ENCODE data around the gene KRT16. TPM values are rescaled to one million over a fixed set of nuclear protein-coding genes. Genes with fewer than 3 reads are reported as not detected.
"Not testable (repeated sequence)": the region's sequence is repeated elsewhere in the genome, so short reads cannot be mapped to it uniquely, and the experiment has no call there.

KRT16 gene
- total RNA-seq, 1 experiment from 2014 or later: not detected

DNA sequence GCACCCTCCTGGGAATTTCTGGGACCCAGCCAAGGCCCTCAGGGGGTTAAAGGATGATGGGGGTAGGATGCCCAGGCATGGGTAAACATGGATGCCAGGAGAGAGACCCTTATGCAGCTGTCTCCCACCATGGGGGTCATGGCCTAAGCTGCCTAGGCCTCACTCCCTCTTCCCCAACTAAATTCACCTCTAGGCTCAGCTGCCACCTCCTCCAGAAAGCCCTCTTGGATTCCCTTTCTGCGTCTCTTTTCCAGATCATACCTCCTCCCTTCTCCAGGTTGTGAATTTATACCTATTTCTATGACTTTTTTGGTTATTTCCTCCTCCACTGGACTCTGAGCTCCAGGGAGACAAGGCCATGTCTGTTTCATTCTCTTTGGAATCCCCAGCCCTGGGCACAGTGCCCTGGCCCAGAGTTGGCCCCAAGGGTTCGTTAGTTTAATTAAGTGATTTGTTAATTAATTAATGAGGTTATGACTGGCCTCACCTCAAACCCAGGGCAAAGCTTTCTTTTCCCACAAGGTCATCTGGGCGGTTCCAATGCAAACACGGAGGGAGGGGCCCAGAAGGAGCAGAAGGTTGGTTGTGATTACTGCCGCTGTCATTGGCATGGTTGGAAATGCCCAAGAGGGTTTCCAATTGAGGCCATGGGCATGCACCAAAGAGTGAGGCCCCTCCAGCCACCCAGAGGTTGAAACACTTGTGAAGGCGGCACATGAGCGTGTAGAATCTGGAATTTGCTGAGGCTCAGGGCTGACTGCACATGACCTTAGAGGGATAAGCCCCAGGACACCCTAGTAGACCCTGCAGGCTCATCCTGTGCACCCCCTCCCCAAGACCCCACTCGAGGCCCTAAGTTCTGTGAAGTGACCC lies 18.7 kb upstream of the KRT16 start:
- Histone ChIP-seq H3K4me2 (ENCODE audit: low read depth, low read length, poor library complexity, severe bottlenecking) (no peak overlapping the region), H3K9me3 (ENCODE audit: low read length) (no peaks in the 10 kb centered on the region), H3K27me3 (ENCODE audit: low read length) (no peaks in the 10 kb centered on the region), H3K4me1 (ENCODE audit: low read length) (peaks cover 18% of the 10 kb centered on the region), H3K9me2 (replicated peaks; ENCODE audit: insufficient read depth, low read length) (no peaks in the 10 kb centered on the region), H4K20me1 (ENCODE audit: insufficient read depth, low read depth, low read length) (no peaks in the 10 kb centered on the region), H2AFZ (ENCODE audit: low read length) (no peak overlapping the region), H3K27ac (ENCODE audit: low read length) (no peak overlapping the region), H3K79me2 (ENCODE audit: low read length) (no peaks in the 10 kb centered on the region), H3K36me3 (ENCODE audit: insufficient read depth, low read length) (no peaks in the 10 kb centered on the region), H3K9ac (ENCODE audit: low read length) (no peak overlapping the region), H3K4me3 (ENCODE audit: low read length) (no peak overlapping the region)
- peak; percentile 64 for DNase-seq

GRCh38 chr17:41629826-41630670 lies 17.5 kb upstream of the KRT16 start:
- H2AFZ ChIP-seq (ENCODE audit: low read length): no peak overlapping the region
- H3K27me3 ChIP-seq (ENCODE audit: low read length): no peaks in the 10 kb centered on the region
- peaks cover 18% of the 10 kb centered on the region for H3K4me1 ChIP-seq (ENCODE audit: low read length)
- no peak overlapping the region for H3K4me3 ChIP-seq (ENCODE audit: low read length)
- no peak overlapping the region for H3K27ac ChIP-seq (ENCODE audit: low read length)
- no peaks in the 10 kb centered on the region for H3K9me2 ChIP-seq (replicated peaks; ENCODE audit: insufficient read depth, low read length)
- H4K20me1 ChIP-seq (ENCODE audit: insufficient read depth, low read depth, low read length): no peaks in the 10 kb centered on the region
- H3K9me3 ChIP-seq (ENCODE audit: low read length): no peaks in the 10 kb centered on the region
- H3K4me2 ChIP-seq (ENCODE audit: low read depth, low read length, poor library complexity, severe bottlenecking): no peak overlapping the region
- DNase-seq: no peak
- H3K9ac ChIP-seq (ENCODE audit: low read length): no peak overlapping the region
- H3K36me3 ChIP-seq (ENCODE audit: insufficient read depth, low read length): no peaks in the 10 kb centered on the region
- H3K79me2 ChIP-seq (ENCODE audit: low read length): no peaks in the 10 kb centered on the region

DNA sequence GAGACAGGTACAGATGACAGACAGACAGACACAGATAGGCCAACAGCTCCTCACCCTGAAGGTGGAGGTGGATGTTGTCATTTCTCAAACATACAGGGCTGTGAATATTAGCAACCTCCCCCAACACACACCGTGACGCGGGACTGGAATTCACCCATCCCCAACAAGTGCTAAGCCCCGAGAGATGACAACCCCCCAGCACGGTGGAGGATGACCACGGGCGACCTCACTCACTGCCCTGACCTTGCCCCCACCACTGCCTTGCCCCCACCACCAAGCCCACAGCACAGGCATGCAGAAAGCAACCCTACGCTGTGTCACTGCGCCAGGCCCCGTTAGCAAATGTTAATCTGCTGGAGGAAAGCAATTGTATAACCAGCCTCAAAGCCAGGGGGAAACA lies 16.7 kb upstream of the KRT16 start:
- Histone ChIP-seq H3K79me2 (ENCODE audit: low read length) (no peaks in the 10 kb centered on the region), H3K27ac (ENCODE audit: low read length) (no peak overlapping the region), H3K4me3 (ENCODE audit: low read length) (no peak overlapping the region), H4K20me1 (ENCODE audit: insufficient read depth, low read depth, low read length) (no peaks in the 10 kb centered on the region), H3K4me1 (ENCODE audit: low read length) (peaks cover 18% of the 10 kb centered on the region), H3K27me3 (ENCODE audit: low read length) (no peaks in the 10 kb centered on the region), H3K9me3 (ENCODE audit: low read length) (no peaks in the 10 kb centered on the region), H2AFZ (ENCODE audit: low read length) (no peak overlapping the region), H3K36me3 (ENCODE audit: insufficient read depth, low read length) (no peaks in the 10 kb centered on the region), H3K9me2 (replicated peaks; ENCODE audit: insufficient read depth, low read length) (no peaks in the 10 kb centered on the region), H3K9ac (ENCODE audit: low read length) (no peak overlapping the region), H3K4me2 (ENCODE audit: low read depth, low read length, poor library complexity, severe bottlenecking) (no peak overlapping the region)
- no peak for DNase-seq

DNA sequence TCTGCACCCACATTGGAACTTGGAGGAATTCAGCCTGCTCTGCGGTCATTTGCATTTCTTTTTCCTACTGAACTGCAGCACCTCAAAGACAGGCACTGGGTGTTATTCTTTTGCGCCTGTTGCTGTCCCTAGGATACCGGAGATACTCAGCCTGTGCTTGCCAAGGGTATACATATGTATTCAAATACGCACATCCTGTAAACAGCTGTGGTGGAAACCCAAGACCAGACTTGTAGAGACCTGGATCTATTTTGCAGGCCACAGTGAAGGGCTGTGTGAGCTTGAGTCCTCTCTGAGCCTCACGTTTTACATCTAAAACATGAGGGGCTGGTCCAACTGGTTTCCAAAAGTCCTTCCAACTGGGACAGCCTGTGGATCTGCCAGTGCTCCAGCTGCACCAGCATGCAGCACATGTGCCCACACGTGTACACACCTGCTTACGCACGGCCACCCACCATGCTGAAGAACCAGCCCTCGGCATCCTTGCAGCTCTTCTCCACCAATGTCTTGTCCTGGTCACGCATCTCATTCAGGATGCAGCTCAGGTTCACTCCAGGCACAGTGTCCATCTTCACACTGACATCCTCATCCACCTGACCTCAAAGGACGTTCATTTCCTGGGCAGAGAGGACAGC lies 16.2 kb upstream of the KRT16 start:
- H3K36me3 ChIP-seq (ENCODE audit: insufficient read depth, low read length); H2AFZ ChIP-seq (ENCODE audit: low read length); H3K4me2 ChIP-seq (ENCODE audit: low read depth, low read length, poor library complexity, severe bottlenecking); H3K9me3 ChIP-seq (ENCODE audit: low read length); H3K4me3 ChIP-seq (ENCODE audit: low read length); H3K9ac ChIP-seq (ENCODE audit: low read length); DNase-seq; H3K27ac ChIP-seq (ENCODE audit: low read length); H3K27me3 ChIP-seq (ENCODE audit: low read length); H3K79me2 ChIP-seq (ENCODE audit: low read length); H3K9me2 ChIP-seq (replicated peaks; ENCODE audit: insufficient read depth, low read length); H4K20me1 ChIP-seq (ENCODE audit: insufficient read depth, low read depth, low read length): not testable (repeated sequence)
- H3K4me1 ChIP-seq (ENCODE audit: low read length): peaks cover 18% of the 10 kb centered on the region

DNA sequence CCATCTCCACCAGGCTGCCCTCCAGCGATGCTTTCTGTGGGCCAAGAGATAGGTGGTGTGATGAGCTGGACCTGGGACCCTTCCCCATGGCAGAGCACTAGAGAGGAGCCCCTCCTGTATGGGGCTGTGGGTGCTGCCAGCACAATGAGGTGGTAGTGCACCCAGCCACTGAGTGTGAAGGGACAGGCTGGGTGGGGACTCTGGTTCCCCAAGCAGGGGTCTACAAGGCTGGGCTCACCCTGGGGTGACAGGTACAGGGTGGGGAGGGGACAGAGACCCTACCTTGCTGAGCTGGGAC lies 15.5 kb upstream of the KRT16 start:
- H3K27me3 ChIP-seq (ENCODE audit: low read length); H3K4me3 ChIP-seq (ENCODE audit: low read length); H3K27ac ChIP-seq (ENCODE audit: low read length); DNase-seq; H3K79me2 ChIP-seq (ENCODE audit: low read length); H2AFZ ChIP-seq (ENCODE audit: low read length); H3K36me3 ChIP-seq (ENCODE audit: insufficient read depth, low read length); H3K9me3 ChIP-seq (ENCODE audit: low read length); H3K9me2 ChIP-seq (replicated peaks; ENCODE audit: insufficient read depth, low read length); H3K9ac ChIP-seq (ENCODE audit: low read length); H3K4me2 ChIP-seq (ENCODE audit: low read depth, low read length, poor library complexity, severe bottlenecking); H4K20me1 ChIP-seq (ENCODE audit: insufficient read depth, low read depth, low read length): not testable (repeated sequence)
- peaks cover 18% of the 10 kb centered on the region for H3K4me1 ChIP-seq (ENCODE audit: low read length)

- Histone ChIP-seq H3K4me3 (ENCODE audit: low read length) (no peak overlapping the region), H2AFZ (ENCODE audit: low read length) (no peak overlapping the region), H3K36me3 (ENCODE audit: insufficient read depth, low read length) (no peaks in the 10 kb centered on the region), H3K4me2 (ENCODE audit: low read depth, low read length, poor library complexity, severe bottlenecking) (no peak overlapping the region), H3K4me1 (ENCODE audit: low read length) (peaks cover 18% of the 10 kb centered on the region), H3K27me3 (ENCODE audit: low read length) (no peaks in the 10 kb centered on the region), H3K9me2 (replicated peaks; ENCODE audit: insufficient read depth, low read length) (no peaks in the 10 kb centered on the region), H4K20me1 (ENCODE audit: insufficient read depth, low read depth, low read length) (no peaks in the 10 kb centered on the region), H3K27ac (ENCODE audit: low read length) (no peak overlapping the region), H3K9me3 (ENCODE audit: low read length) (no peaks in the 10 kb centered on the region), H3K9ac (ENCODE audit: low read length) (no peak overlapping the region), H3K79me2 (ENCODE audit: low read length) (no peaks in the 10 kb centered on the region)
- no peak for DNase-seq
These were observed 14.9 kb upstream of the KRT16 start for GRCh38 chr17:41627316-41628072.

- not testable (repeated sequence) for H3K4me2 ChIP-seq (ENCODE audit: low read depth, low read length, poor library complexity, severe bottlenecking); H3K9ac ChIP-seq (ENCODE audit: low read length); H3K9me3 ChIP-seq (ENCODE audit: low read length); H4K20me1 ChIP-seq (ENCODE audit: insufficient read depth, low read depth, low read length); H3K4me3 ChIP-seq (ENCODE audit: low read length); DNase-seq; H3K27me3 ChIP-seq (ENCODE audit: low read length); H2AFZ ChIP-seq (ENCODE audit: low read length); H3K36me3 ChIP-seq (ENCODE audit: insufficient read depth, low read length); H3K27ac ChIP-seq (ENCODE audit: low read length); H3K79me2 ChIP-seq (ENCODE audit: low read length); H3K9me2 ChIP-seq (replicated peaks; ENCODE audit: insufficient read depth, low read length)
- peaks cover 18% of the 10 kb centered on the region for H3K4me1 ChIP-seq (ENCODE audit: low read length)
These were observed 14.3 kb upstream of the KRT16 start for GRCh38 chr17:41626914-41627295.
